ENCODE data around the gene SYNE1.

SYNE1 gene

GRCh38 chr6:152603911-152604310, 33.3 kb downstream of the SYNE1 start:
- Histone ChIP-seq H3K36me3 (ENCODE audit: control insufficient read depth, insufficient read depth, low read length) (no peaks in the 10 kb centered on the region), H3K27me3 (ENCODE audit: control insufficient read depth, insufficient read depth, low read length) (no peaks in the 10 kb centered on the region), H3K79me2 (no peaks in the 10 kb centered on the region), H3K4me1 (no peaks in the 10 kb centered on the region), H3K4me2 (ENCODE audit: low read length) (no peak overlapping the region), H3K9me3 (ENCODE audit: control insufficient read depth, low read length) (no peaks in the 10 kb centered on the region), H3K9ac (no peak overlapping the region), H3K27ac (no peak overlapping the region), H2AFZ (no peak overlapping the region), H3K4me3 (ENCODE audit: low read depth, low read length) (no peak overlapping the region)
- no peak for TF ChIP-seq CTCF (IDR thresholded peaks at IDR 0.05)

- H3K9ac ChIP-seq: no peak overlapping the region
- H3K79me2 ChIP-seq: no peaks in the 10 kb centered on the region
- no peaks in the 10 kb centered on the region for H3K36me3 ChIP-seq (ENCODE audit: control insufficient read depth, insufficient read depth, low read length)
- no peaks in the 10 kb centered on the region for H3K9me3 ChIP-seq (ENCODE audit: control insufficient read depth, low read length)
- no peak overlapping the region for H3K4me3 ChIP-seq (ENCODE audit: low read depth, low read length)
- no peaks in the 10 kb centered on the region for H3K27me3 ChIP-seq (ENCODE audit: control insufficient read depth, insufficient read depth, low read length)
- no peak overlapping the region for H3K4me2 ChIP-seq (ENCODE audit: low read length)
- peak overlapping the region; percentile 50 for H3K27ac ChIP-seq
- no peak overlapping the region for H2AFZ ChIP-seq
- TF ChIP-seq CTCF (IDR thresholded peaks at IDR 0.05): no peak
- H3K4me1 ChIP-seq: no peaks in the 10 kb centered on the region
These were observed 37.1 kb downstream of the SYNE1 start for GRCh38 chr6:152600022-152600421.

GRCh38 chr6:152598901-152599537, 38.1 kb downstream of the SYNE1 start:
- no peak overlapping the region for H3K4me2 ChIP-seq (ENCODE audit: low read length)
- H3K9me3 ChIP-seq (ENCODE audit: control insufficient read depth, low read length): no peaks in the 10 kb centered on the region
- no peak overlapping the region for H2AFZ ChIP-seq
- H3K4me3 ChIP-seq (ENCODE audit: low read depth, low read length): no peak overlapping the region
- no peaks in the 10 kb centered on the region for H3K36me3 ChIP-seq (ENCODE audit: control insufficient read depth, insufficient read depth, low read length)
- H3K79me2 ChIP-seq: no peaks in the 10 kb centered on the region
- no peaks in the 10 kb centered on the region for H3K4me1 ChIP-seq
- no peak overlapping the region for H3K9ac ChIP-seq
- H3K27ac ChIP-seq: peak overlapping the region; percentile 50
- H3K27me3 ChIP-seq (ENCODE audit: control insufficient read depth, insufficient read depth, low read length): no peaks in the 10 kb centered on the region
- TF ChIP-seq CTCF (IDR thresholded peaks at IDR 0.05): no peak

GRCh38 chr6:152598421-152598820, 38.7 kb downstream of the SYNE1 start:
- TF ChIP-seq CTCF (IDR thresholded peaks at IDR 0.05): no peak
- Histone ChIP-seq H3K27ac (peak overlapping the region; percentile 3), H3K79me2 (no peaks in the 10 kb centered on the region), H3K9ac (no peak overlapping the region), H3K4me1 (no peaks in the 10 kb centered on the region), H3K4me2 (ENCODE audit: low read length) (no peak overlapping the region), H3K4me3 (ENCODE audit: low read depth, low read length) (no peak overlapping the region), H3K9me3 (ENCODE audit: control insufficient read depth, low read length) (no peaks in the 10 kb centered on the region), H3K36me3 (ENCODE audit: control insufficient read depth, insufficient read depth, low read length) (no peaks in the 10 kb centered on the region), H2AFZ (no peak overlapping the region), H3K27me3 (ENCODE audit: control insufficient read depth, insufficient read depth, low read length) (no peaks in the 10 kb centered on the region)

GRCh38 chr6:152596726-152597125, 40.4 kb downstream of the SYNE1 start:
- H3K79me2 ChIP-seq: no peaks in the 10 kb centered on the region
- H3K9me3 ChIP-seq (ENCODE audit: control insufficient read depth, low read length): no peaks in the 10 kb centered on the region
- no peak overlapping the region for H3K4me2 ChIP-seq (ENCODE audit: low read length)
- H3K36me3 ChIP-seq (ENCODE audit: control insufficient read depth, insufficient read depth, low read length): no peaks in the 10 kb centered on the region
- no peak overlapping the region for H3K9ac ChIP-seq
- no peaks in the 10 kb centered on the region for H3K4me1 ChIP-seq
- TF ChIP-seq CTCF (IDR thresholded peaks at IDR 0.05): no peak
- no peaks in the 10 kb centered on the region for H3K27me3 ChIP-seq (ENCODE audit: control insufficient read depth, insufficient read depth, low read length)
- no peak overlapping the region for H2AFZ ChIP-seq
- no peak overlapping the region for H3K4me3 ChIP-seq (ENCODE audit: low read depth, low read length)
- H3K27ac ChIP-seq: no peak overlapping the region
